Stimulated activated CD4-positive, alpha-beta T cell treated with anti-CD3 and anti-CD28 coated beads, Interleukin-2, amount 100 ng/mL, for 24 hours (primary cell): ENCODE data around the gene ANKRD31.

Source experiments
- DNase-seq, 2 donors: peaks; one replicate each; pipeline ENCODE4 v3.0.0-alpha.2; 2020

The ANKRD31 gene

DNA sequence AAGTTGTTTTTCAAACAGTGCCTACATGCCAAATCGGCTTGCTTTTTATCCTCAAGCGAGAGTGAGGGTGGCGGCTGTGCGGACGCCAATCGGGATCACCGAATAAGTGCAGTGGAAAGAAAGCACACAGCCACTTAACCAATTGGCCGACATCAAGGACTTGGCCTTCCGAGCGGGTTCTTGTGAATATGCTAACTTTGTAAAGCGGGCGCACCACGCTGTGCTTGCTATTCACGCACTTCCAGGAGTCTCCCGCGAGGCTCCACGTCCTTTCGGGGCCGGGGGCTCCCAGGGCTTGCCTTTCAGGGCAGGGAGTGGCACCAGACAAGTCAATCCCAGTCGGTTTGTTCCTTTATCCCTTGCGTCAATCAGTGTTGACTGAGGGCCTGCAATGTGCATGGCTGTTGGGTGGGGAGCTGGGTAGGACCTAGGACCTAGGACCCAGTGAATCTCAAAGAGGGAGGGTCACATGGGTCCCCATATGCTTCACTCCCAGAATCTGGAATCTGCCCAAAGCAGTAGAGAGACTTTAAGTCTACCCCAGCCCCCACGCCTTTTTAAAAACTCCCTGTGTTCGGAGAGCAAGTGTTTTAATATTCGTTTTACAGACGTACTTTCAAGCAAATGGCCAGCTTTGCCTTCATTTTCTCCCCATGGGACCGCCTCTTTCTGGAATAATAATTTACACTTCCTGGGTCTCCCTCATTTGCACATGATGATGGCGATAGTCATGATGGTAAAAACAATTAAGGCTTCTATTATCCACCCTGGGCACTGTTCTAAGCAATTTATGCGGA lies 182.3 kb downstream of the ANKRD31 start:
- DNase-seq: peak in 1 of 2 donors; percentile 22

DNA sequence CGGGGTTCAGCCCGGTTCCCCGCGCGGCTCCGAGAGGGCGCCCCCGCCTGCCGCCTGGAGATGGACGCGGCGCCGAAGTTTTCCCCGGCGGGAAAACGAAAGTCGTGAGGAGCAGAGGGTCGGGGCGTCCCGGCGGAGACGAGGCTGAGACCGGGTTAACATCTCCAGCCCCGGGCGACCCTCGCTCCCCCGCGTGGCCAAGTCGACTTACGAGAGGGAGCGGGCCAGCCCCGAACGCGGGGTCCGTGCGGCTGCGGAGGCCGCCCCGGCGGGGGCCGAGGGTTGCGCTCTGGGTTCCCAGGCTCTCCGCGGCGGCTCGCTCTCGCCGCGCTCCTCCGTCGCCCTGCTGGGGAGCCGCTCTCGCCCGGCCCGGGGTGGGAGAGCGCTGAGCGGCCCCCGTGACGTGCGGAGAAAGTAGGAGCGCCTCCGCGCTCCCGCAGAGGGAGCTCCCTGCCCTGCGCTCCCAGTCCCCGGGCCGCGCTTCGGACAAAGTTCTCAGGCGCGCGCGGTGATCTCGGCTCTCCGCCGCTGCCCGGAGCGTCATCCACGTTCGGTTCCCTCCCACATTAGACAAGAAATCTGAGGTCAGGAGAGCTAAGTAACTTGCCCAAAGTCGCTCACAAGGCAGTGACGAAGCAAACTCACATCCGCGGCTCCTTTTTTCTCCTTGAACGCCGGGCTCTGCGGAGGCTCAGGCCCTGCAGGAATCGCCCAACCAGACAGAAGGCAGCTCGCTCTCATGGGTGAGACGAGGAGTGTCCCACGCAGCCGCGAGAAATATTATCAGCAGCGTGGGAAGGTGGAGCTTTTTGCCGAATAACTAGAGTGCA lies 183.2 kb downstream of the ANKRD31 start:
- DNase-seq: peak; percentile 58 to 62

DNA sequence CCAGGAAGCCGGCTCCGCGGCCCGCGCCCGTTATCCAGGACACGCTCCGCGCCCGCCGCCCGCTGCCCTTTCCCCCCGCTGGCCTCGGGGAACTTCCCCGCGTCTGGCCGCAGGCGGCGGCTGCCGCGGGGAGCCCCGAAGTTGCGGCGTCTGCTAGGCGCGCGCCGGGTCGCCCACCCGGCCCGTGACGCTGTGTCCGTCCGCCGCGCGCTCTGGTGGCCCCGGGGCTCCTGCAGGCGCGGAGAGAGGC lies 183.7 kb downstream of the ANKRD31 start:
- DNase-seq: no peak

DNA sequence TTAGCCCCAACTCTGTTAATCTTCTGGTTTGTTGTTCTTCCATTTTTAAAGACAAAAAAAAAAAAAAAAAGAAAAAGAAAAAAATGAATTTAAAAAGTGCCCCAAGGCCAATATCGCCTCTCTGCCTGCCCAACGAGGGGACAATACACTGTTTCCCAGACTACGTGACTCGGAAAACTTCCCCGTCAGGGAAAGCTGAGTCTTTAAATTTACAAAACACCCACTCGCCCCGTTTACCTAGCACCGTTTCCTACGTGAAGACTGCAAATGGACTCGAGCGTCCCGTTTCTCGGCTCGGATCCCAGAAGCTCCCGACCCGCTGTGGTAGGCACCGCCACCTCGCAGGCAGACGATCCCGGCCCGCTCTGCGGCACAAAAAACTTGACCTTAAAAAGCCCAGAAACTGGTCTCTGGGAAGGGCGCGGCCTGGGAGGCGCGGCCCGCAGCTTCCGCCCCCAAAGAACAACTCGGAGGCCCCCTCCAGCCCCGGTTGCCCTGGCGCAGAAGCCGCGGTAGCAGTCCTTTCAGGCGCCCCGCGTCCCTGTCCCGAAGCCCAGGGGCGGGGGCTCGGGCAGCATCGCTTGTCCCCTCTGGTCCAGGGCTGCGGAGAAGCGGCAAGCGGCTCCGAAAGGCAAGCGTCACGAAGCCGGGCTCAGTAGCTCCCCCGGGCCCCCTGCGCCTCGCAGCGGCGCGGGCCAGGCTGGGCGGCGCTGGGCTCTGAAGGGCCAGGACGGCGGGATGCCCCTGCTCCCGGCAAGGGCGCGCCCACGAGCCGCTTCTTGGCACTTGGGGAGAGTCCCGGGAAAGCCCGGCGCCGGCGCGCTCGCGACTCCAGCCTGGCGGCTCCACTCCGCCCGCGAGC lies 184.3 kb downstream of the ANKRD31 start, which contains the start of gene GCNT4:
GCNT4 (minus strand) TSS at position 367 of the 862 bp plus-strand sequence. CDS start 22,521 bp downstream, outside the sequence.
- peak; percentile 40 to 63 for DNase-seq

DNA sequence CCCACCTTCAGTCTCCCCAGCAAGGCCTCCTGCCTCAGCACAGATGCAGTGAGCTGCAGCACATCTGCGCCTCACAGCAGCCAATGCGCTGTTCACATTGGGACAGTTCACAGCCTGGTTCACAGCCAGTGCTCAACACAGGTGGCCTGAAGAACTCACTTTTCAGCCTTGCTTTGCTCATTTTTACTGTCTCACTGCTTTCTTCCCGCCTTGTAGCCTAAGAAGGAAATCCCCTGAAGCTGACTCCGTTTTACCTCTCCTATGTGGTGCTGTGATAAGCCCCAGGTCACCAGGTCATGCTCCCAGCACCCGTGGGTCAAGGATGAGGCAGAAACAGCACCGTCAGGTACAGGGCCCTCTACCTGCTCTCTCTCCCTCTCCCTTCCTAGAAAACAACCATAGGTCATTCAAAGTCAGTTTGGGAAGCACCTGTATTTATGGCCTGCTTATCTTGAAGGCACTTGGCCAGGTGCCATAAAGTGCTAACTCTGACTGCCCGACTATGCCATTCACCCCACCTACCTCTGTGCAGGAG lies 185.4 kb downstream of the ANKRD31 start:
- peak; percentile 28 to 32 for DNase-seq

DNA sequence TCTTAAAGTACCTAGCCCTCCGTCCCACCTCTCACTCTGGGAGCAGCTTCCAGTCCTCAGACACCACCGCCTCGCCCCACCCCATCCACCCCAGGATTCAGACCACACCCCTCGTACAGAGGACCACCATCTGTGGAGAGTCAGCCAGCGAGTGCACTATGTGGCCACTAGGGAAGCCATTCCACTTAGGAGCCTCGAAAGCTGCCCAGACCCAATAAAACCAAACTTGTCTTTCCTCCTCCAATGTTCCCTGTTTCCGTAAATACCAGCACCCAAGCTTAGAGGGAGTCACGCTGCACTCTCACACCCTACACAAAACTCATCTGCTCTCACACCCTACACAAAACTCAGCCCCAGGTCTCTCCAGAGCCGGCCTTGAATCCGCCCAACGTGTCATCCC lies 186.3 kb downstream of the ANKRD31 start:
- peak; percentile 23 to 35 for DNase-seq

DNA sequence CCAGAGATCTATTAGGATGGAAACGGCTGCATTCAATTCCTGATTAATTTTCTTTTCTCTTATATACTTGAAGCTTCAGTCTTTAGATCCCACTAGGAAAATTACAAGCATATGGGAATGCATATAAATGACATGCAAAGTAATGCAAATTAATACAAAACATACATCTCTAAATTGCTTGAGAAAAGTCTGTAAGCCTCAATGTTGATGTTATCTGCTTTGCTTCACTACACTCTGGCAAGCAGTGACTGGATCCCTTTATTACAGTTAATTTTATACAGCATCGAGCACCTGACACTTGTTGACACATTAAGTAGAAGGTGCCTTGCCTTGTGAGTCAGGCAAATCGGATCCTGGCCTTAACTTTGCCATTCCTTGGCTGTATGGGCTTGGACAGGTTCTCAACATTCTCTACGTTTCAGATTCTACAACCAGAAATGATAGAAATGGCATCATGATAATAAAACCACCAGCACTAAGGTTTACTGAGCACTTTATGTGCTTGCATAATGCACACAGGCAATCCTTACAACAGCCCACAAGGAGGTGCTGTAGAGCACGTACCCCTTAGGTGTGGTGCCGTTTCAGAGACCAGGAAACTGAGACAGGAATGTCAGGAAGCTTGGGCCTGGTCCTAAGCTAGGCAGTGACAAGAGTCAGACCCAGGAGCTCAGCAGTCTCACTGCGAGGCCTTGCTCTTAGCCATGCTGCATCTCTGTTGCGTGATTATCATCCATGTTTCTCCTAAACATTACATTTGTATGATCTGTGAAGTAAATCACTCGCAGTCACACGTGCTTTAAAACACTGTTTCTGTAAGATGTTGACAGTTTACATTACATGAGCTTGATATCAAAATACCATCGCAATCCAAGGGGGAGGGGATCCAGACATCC lies 187.0 kb downstream of the ANKRD31 start:
- peak; percentile 68 to 72 for DNase-seq

DNA sequence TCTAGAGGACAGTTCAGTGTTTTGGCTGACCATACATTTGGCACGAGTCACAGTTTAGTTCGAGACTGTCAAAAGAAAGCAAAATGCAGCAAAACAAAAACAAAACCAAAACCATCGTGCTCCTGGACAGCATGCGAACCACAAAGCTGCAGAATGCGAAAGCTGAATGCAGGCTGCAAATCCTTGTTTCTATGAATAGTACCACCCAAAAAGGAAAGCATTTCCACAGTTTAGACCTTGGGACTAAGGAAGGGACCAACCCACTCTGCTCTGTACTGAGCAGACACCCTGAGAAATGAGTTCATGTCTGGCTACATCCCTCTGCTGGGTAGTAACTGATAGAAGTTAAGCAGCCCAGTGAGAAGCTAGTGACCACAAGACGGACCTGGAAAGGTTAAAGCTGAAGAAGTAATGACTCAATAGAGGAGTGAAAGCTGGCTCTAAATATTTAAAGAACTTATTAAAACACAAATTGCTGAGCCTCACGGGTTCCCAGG lies 188.2 kb downstream of the ANKRD31 start:
- DNase-seq: no peak

DNA sequence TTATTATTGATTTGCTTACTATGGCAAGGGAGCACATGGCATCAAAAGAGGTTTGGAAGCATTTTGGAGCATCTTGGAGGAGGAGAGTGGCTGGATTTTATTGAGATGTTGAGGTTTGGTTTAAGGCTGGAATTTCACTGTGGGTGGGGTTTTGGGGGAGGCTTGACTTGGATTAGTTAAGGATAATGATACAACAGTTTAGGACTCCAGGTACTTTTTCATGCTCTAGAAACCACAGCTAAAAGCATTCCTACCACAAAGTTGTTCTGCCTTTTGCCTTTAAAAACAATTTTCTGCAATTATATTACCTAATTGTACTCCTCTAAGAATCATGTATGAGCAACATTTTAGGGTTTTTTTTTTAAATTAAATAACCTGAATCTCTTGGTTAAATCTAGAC lies 189.3 kb downstream of the ANKRD31 start:
- DNase-seq: no peak

DNA sequence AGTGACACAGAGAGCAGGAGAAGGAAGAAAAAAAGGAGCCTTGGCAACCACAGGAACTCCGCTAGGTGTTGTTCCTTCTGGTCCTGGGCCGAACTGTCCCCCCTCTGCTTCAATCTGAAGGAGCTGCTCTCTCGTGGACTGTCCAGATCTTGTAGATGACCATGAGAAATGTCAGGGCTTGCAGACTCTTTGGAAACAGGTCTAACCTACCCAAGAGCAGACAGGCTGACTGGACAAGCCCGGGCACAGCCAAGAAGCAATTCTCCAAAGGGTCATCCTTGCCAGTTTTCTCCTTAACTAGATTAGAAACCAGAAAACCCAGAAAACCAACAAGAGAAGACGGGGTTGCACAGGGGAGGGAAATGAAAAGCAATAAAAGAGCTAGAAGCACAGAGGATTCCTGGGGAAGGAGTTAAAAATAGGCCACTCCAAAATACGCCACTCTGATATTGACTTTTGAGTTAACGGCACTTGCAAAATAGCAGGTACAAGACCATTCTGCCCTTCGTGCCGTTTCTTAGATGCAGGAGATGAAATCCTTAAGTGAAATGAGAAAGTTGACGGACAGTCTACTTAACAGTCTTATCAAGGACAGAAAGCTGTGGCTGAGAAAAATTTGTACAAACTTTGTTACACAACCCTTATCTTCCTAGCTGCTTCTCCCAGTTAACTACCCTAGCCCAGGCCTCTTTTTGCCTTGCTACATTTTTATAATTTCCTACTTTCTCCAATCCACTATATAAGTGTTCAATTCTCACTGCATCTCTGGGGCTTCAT lies 190.1 kb downstream of the ANKRD31 start:
- no peak for DNase-seq

DNA sequence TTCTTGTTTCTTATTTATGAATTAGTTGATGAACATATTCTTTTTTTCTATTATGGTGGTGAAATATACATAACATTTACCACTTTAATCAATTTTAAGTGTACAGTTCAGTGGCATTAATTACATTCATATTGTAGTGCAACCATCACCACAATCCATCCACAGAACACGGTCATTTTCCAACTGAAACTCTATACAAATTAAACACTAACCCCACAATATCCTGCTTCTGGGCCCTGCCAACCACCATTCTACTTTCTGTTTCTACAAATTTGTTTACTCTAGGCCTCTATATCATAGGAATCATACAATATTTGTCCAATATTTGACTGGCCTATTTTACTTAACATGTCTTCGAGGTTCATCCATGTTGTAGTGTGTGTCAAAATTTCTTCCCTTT lies 191.6 kb downstream of the ANKRD31 start:
- no peak for DNase-seq

DNA sequence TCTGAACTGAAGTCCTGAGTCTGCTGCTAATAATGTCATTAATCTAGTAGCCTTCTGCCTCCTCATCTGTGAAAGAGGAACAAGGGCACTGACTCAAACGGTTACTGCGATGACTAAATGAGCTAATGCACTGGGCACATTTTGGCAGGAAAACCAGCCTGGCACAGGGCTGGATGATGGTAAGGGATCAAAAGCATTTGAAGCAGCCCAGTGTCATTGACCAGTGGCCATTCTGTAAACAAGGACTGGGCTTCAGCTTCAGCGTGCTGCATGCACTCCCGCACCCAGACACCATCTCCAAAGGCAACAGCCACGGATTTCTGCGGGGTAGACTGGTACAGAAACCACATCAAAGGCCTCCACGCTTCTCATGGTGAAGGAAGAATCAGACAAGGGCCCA lies 192.3 kb downstream of the ANKRD31 start:
- DNase-seq: no peak

DNA sequence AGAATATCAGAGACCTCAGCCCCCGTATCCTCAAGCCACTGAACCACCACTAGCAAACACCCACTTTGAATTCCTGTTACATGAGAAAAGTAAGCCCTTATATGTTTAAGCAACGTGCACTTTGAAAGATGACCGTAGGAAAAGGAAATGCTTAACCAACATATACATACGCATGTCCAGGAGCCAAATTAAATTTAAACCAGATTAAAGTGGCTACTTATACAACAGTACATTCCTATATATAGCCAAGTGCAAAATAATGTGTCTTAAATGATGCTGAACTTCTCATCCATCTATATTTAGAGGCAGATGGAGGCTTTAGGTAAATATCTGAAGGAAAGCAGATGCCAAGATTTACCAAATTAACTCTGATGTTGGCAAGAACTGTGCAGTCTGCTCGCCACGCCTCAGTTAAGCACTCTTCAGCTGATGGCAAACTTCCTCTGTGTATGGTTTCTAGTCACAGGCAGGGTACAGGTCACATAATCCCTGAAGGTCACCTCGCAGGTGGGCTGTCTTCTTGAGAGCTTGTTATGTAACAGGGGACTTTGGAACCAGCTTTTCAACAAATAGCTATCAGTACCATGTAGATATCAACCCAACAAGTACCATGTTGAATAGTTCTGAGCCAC lies 192.9 kb downstream of the ANKRD31 start:
- no peak for DNase-seq

DNA sequence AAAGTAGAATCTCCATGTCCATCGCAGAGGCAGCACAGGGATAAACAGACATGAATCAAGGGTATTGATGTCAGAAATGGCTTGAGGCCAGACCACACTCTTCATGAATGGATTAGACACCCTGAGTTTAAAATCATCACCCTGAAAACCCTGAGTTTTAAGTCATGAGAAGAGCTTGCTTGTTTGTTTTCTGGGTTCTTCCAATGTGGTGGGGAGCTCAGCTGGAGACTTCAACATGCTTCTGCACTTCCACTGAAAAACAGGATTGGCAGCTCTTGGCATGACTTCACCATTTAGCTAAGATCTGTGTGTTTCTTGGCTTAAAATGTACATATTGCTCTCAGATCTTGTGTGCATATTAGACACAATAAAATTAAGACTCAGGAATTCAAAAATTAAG lies 194.2 kb downstream of the ANKRD31 start:
- no peak for DNase-seq

DNA sequence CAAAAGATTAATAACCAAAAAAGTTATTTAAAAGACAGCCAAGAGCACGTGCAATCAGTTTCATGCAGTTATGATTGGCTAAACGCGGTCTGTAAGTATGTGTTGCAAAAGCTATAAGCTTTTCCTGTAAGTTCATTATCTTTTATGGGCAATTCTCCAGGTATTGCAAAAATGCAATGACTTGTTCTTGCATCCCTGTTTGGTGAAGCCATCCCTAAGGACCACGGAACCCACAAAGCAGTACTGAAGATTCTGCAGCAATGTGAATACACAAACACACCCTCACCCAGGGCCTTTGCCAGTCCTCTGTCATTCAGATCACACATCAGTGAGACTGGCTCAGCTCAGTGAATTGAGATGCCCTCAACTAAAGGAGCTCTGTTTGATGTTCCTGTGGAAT lies 195.7 kb downstream of the ANKRD31 start:
- DNase-seq: no peak

DNA sequence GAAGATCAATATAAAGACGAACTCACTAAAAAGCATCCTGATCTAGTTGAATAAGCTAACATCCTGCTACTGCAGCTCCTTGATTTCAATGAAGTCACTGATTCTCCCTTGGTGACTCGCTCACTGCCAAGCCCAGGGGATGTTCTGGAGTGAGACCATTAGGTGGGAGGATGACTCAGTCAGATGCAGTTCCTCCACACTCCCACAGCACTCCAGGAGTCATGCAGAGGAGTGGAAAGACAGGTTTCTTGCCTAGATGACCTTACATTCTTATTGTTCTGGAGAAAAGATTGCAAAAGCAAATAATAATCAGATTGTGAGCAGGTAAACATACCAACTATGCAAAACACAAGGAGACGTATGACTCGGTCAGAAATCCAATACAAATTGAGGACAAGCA lies 199.6 kb downstream of the ANKRD31 start:
- peak; percentile 36 to 49 for DNase-seq

DNA sequence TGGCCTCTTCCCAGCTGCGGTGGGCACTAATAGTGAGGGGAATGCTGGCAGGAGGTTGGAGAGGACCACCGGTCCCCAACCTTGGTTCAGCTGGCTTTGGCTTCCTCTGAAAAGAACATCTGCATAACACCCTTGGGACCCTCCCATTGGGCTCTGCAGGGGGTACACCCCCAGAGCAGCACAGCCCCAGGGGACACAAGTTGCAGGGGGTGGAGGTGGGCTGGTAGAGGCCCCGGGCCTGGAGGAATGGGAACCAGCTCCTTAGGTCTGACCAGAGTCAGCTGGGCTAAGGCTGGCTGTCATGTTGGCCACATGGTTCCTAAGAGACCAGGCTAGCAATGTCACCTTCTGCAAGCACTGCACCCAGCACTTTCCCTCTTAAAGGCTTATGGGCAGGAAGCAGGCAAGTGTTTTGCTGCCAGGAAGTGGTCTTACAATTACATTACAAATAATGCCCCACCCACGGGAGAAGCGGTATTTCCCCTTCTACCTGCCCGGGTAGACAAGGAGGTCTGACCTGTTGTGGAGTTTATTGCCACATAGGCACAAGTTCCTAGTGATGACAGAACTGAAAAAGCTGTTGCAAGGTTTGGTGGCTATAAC lies 202.4 kb downstream of the ANKRD31 start:
- DNase-seq: peak; percentile 24

DNA sequence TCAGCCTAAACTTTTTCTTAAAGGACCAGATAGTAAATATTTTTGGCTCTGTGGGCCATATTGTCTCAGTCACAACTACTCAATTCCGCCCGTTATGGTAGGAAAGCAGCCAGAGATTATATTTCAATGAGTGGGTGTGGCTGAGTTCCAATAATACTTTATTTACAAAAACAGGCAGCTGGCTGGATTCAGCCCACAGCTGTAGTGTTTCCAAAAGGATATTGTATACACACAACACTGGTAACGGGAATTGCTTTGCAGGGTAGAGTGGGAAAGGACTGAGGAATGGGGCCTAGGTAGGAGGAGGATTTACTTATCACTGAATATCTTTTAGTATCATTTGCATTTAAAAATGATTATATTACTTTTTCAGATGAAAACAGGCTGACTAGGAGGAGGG lies 205.3 kb downstream of the ANKRD31 start:
- DNase-seq: no peak

DNA sequence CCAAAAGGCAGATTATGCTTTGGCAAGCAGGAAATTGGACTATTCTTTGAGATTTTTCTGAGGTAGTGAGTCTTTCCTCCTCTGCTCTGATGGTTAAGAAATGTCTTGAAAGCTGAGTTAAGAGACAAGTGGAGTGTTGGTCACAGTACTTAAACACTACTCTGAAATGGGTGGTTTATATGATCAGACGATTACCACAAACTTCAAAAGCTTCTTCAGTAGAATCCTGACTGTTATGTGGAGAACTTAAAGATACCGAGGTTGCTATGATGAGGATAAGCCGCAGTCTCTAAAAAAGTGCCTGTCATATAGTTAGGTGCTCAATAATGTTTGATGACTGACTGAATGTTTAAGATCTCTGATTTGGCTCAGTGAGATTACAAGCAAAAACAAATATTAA lies 208.6 kb downstream of the ANKRD31 start:
- DNase-seq: no peak
